ENCODE results near the gene PRDM2.

Gene PRDM2

DNA sequence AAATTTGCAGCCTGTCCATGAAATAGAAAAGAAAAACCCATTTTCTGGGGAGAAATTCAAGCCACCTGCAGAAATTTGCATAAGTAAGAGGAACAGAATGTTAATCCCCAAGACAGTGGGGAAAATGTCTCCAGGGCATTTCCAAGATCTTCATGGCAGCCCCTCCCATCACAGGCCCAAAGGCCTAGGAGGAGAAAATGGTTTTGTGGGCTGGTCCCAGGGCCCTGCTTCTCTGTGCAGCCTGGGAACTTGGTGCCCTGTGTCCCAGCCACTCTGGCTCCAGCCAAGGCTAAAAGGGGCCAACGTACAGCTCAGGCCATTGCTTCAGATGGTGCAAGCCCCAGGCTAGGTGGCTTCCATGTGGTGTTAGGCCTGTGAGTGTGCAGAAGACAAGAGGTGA, 155.6 kb downstream of the PRDM2 start:
- no peak for DNase-seq

DNA sequence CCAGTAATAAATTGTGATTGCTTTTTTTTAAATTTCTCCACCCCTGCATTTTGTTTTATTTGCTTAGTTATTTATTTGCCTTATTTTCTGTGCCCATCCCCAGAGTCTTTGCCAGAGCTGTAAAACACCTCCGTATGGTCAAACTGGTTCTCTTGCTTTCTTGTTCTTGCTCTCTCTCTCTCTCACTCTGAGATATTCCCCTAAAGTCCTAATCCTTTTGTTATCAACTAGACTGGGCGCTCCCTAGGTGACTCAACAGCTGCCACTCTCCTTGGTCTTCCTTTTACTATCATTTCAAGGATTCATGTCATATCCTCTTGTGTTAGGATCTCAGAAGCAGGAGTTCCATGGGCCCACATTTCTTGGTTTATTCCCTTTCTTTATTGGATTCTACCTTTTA, 160.0 kb downstream of the PRDM2 start:
- DNase-seq = no peak

DNA sequence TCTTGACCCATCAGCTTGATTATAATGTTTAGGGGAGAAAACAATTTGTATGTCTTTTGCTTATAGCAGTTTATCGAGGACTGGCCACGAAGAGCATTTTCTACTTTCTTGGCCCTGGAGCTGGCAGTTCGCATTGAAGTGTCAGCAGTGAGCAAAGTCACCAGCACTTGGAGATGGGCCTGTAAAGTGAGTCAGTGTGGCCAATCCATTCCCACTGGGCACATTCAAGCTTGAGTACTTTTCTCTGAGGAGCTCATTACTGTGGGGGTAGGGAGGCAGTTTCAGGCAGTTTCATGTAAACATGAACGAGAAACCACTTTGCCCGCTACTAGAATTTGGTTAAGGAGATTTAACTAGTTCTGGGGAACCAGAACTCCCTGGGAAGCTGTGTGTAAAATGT, 164.8 kb downstream of the PRDM2 start:
- DNase-seq = no peak

DNA sequence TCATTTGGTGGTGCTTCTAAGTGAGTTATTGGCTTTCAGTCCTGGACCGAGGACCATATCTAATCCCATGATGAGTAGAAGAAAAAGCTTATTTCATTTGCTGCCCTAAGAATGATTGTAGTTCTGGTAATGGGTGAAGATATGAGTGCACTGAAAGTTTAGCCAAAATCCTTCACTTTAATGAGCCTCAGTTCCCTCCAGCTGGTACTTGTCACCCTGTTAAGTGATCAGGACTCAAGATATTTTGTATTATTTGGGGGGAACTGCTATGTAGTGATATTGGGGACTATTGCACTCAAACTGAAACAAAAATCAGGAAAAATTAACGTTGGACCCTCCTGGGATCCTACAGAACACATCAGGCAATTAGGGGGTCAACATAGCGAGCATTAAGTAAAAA, 165.9 kb downstream of the PRDM2 start:
- no peak for DNase-seq

DNA sequence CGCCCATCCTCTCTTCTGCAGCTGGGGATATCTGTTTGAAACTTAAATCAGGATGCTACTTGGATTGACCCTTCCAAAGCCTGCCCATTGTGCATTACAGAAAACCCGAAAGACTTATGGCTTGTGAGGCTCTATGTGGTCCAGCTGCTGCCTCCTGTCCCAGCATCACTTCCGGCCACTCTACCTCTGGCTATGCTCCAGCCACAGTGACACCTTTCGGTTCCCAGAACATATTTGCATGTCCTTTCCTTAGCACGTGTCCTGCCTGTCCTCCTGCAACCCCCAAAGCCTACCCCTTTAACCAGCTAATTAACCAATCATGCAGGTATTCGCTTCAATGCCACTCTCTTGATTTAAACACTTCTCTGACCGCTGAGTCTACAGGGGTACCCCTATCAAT, 167.6 kb downstream of the PRDM2 start:
- no peak for DNase-seq

DNA sequence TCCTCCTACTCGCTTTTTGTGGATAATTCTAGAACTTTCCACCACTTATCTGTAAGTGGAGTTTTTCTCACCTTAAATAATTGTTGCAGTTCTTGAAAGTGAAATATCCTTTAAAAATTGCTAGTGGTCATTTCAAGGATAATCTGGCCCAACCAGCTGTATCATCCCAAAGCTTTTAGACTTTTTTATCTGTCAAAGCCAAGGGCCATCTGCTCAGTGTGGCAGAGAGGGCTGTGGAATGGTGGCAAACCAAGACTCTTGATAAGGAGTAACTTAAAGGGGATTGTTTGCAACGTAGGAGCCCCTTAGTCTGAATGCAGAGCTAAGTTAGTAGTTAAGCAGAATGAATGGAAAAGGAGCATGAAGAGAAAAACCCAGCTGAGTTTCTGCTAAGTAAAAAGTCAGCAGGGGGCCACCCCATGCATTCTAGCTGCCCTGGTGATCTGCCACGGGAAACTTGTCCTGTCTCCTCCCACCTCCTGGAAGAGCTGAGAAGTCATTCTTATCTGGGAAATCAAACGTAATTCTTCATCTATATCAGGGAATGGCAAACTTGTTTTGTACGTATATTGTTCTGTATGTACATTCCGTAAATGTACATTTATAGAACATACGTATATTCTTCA, 169.3 kb downstream of the PRDM2 start:
- no peak for DNase-seq

DNA sequence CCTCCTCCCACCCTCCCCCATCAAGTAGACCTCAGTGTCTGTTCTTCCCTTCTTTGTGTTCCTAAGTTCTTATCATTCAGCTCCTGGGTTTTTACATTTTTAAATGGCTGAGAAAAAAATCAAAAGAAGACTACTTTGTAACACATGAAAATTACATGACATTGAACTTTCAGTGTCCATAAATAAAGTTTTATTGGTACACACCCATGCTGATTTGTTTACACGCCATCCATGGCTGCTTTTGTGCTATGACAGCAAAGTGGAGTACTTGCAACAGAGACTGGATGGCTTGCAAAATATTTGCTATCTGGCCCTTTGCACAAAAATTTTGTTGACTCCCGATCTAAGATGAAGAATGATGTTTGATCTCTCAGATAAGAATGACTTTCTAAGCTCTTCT, 171.4 kb downstream of the PRDM2 start:
- no peak for DNase-seq

DNA sequence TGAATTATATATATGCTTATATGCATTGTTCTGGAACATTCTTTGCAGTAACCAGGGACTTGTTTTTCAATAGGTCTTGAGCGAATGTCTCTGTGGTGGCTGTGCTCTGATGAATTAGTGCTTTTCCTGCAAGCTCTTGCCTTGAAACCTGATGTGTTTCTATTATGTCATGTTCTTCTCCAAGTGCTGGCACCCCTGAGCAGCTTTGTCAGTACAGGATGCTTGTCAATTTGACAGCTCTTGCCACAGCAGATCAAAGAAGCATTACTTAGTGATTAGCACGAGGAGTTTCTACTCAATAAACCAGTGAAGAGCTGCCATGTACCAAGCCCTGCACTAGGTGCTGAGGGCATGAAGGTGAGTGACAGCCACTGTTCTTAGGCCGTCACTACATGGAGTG, 171.9 kb downstream of the PRDM2 start:
- no peak for DNase-seq

DNA sequence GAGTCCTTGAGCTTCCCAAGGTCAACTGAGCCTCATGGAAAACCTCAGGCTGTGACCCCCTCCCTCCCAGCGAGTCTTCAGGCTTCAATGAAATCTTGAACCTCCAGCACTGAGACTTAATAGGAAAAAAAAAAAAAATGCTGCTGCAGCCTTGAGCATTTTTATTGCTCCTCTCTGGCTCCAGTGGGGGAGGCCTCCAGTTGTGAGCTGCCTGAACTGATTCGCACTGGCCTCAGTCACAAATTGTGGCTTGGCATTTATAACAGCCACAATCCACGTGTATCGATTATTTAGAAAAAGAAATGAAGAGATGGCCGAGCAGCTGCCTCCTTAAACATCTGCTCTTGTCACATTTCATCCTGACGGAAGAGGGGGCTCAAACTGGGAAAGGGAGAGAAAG, 173.0 kb downstream of the PRDM2 start:
- no peak for DNase-seq

Data from T-helper 2 cell (primary cell).